ENCODE results near the gene C1RL. TPM values are rescaled to one million over a fixed set of nuclear protein-coding genes. Genes with fewer than 3 reads are reported as not detected.
"Not testable (repeated sequence)": the region's sequence is repeated elsewhere in the genome, so short reads cannot be mapped to it uniquely, and the experiment has no call there.

C1RL gene
- total RNA-seq, 4 donors from 2014 or later: 38.1 to 42.3 (median 40.4) TPM

GRCh38 chr12:7110661-7111060 is 1.6 kb upstream of the C1RL start:
- WGBS, 2 donors: 90 to 94% methylated on average over 5 of the region's 5 CpGs
- intact Hi-C loops (cut with DNase I; ENCODE audit: low total_unique reads): loop anchor here (10.0 kb wide), 2 partner anchors 56 to 186 kb away; partner anchors contain the start of gene ATN1
- TF ChIP-seq CTCF (IDR thresholded peaks at IDR 0.05): no peak
- no peak for TF ChIP-seq POLR2A (IDR thresholded peaks at IDR 0.05)
- H3K4me3 ChIP-seq (ENCODE audit: low read depth, poor library complexity, severe bottlenecking): no peak overlapping the region
- no peak for DNase-seq (ENCODE audit: low spot score in 2 of 2)

DNA sequence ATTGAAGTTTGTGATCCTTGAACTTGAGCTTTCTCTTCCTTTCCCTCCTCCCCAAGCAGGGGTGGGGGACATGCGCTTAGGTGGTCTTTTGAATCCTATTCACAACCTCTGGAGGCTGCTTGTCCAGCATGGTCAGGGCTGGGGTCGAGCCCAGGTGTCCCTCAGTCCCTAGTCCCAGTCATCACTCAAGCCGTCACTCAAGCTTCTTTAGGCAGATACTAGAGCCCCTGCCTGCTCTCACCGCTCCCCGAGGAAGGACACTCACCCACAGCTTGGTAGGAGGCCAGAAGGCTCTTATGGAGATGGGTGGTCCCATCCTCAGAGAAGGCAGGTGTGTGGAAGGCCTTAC is 532 bp upstream of the C1RL start:
- WGBS, 2 donors: 60 to 70% methylated on average over 5 of the region's 5 CpGs
- intact Hi-C loops (cut with DNase I; ENCODE audit: low total_unique reads): no loop called here
- no peak for TF ChIP-seq POLR2A (IDR thresholded peaks at IDR 0.05)
- TF ChIP-seq CTCF (IDR thresholded peaks at IDR 0.05): no peak
- no peak overlapping the region for H3K4me3 ChIP-seq (ENCODE audit: low read depth, poor library complexity, severe bottlenecking)
- no peak for DNase-seq (ENCODE audit: low spot score in 2 of 2)

DNA sequence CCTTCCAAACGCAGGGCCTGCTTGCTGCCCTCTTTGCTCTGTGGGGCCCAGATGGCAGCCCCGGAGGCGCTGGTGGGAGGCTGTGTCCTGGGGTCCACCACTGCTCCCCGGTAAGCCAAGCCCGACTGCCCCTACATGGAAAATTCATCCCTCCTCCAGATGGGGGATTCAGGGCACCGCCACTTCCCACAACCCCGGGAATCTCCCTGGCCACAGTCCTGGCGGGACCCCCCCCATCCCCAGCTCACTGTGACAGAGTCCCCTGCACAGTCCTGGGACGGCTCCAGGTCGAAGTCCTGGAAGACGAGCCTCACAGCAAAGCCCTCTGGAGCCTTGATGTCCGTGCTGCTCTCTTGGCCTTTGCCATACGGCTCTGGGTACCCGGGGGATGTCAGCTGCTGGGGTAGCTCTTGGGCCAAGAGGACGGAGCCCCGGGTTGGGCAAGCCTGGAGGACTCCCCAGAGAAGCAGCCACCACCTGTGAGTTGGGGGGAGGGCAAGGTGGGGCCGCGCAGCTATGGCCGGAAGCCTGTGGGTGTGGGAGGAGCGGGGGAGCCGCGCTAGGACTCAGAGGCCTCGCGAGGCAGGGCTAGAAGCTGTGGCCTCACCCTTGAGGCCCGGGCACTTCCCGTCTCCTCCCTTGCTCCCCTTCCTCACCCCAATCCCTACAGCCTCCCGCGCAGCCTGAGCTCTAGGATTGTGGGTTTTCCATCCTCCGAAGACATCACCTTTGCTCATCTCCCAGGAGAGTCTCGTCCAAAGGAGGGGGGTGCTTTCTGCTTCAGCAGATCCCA is 815 bp downstream of the C1RL start:
- DNase-seq (ENCODE audit: low spot score in 2 of 2): peak; percentile 53 to 95
- intact Hi-C loops (cut with DNase I; ENCODE audit: low total_unique reads): no loop called here
- WGBS, 2 donors: 2 to 7% methylated on average over 26 to 29 of the region's 30 CpGs

DNA sequence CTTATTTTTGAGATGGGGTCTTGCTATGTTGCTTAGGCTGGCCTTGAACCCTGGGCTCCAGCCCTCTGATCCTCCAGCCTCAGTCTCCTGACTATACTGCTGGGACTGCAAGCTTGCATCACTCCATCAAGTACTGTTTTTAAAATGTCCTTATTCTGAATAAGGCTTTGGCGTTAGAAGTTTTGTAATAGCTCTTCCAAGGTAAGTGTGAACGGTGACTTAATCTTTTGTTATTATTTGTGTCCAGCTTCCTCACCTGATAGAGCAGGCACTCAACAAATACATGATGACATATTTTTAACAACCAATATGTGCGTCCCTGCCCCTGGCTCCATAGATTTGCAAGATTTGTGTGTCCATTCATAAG is 1.4 kb downstream of the C1RL start:
- TF ChIP-seq CTCF (IDR thresholded peaks at IDR 0.05): no peak
- TF ChIP-seq POLR2A (IDR thresholded peaks at IDR 0.05): no peak
- H3K4me3 ChIP-seq (ENCODE audit: low read depth, poor library complexity, severe bottlenecking): peak overlapping the region; percentile 58
- intact Hi-C loops (cut with DNase I; ENCODE audit: low total_unique reads): no loop called here
- no peak for DNase-seq (ENCODE audit: low spot score in 2 of 2)
- 29 to 32% methylated on average over 3 of the region's 3 CpGs for WGBS, 2 donors

More for the DNA sequence above, 815 bp downstream of the C1RL start:
- H3K4me3 ChIP-seq (ENCODE audit: low read depth, poor library complexity, severe bottlenecking): peak overlapping the region; percentile 58
- no peak for TF ChIP-seq CTCF (IDR thresholded peaks at IDR 0.05)
- no peak for TF ChIP-seq POLR2A (IDR thresholded peaks at IDR 0.05)

DNA sequence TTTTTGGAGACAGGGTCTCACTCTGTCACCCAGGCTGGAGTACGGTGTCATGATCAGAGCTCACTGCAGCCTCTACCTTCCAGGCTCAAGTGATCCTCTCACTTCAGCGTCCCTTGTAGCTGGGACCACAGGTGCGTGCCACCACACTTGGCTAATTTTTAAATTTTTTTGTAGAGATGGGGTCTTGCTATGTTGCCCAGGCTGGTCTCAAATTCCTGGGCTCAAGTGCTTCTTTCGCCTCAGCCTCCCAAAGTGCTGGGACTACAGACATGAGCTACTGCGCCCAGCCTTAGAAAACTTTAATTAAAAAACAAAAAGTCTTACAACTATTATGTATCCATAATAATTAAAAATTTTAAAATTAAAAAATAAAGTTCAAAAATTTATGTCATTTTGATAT is 1.8 kb downstream of the C1RL start:
- WGBS, 2 donors: 97 to 98% methylated on average over 5 of the region's 5 CpGs
- H3K4me3 ChIP-seq (ENCODE audit: low read depth, poor library complexity, severe bottlenecking); DNase-seq (ENCODE audit: low spot score in 2 of 2); intact Hi-C loops (cut with DNase I; ENCODE audit: low total_unique reads): not testable (repeated sequence)

DNA sequence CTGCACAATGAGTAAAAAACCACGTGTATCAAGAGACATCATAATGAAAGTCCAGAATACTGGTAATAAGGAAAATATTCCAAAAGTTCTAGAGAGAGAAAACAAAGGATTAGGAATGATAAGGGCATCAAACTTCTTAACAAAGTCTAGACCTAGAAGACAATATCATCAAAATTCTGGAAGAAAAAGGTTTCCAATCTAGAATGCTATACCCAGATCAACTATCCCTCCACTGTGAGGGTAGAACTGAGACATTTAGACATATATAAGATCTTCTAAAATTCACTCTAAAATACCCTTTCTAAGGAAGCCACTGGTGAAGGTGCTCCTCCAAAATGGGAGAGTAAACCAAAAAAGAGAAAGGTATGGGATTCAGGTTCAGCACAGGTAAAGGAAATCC is 2.9 kb downstream of the C1RL start:
- TF ChIP-seq CTCF (IDR thresholded peaks at IDR 0.05) (no peak), POLR2A (IDR thresholded peaks at IDR 0.05) (no peak)
- no peak overlapping the region for H3K4me3 ChIP-seq (ENCODE audit: low read depth, poor library complexity, severe bottlenecking)
- 88 to 97% methylated on average over 1 of the region's 1 CpG for WGBS, 2 donors
- DNase-seq (ENCODE audit: low spot score in 2 of 2): no peak
- intact Hi-C loops (cut with DNase I; ENCODE audit: low total_unique reads): no loop called here
